AG09309 (cell line): Measurements from ENCODE around the gene VPS35L.

Experiments
- DNase-seq: peaks from one replicate; pipeline ENCODE4 v3.0.0-alpha.2; 2010; ENCODE audit warnings: low read depth
- H3K4me3 ChIP-seq: 2 replicates; pipeline ENCODE4 v1.5.1; 2011; ENCODE audit warnings: mild to moderate bottlenecking, low read depth, low read length, moderate library complexity; ENCODE audit not compliant: control insufficient read depth
- TF ChIP-seq, protein P1 (sequence below): IDR thresholded peaks from 2 replicates; pipeline ENCODE4 v1.5.1; 2011; ENCODE audit warnings: mild to moderate bottlenecking, low read depth, low read length, inconsistent platforms; ENCODE audit not compliant: insufficient read depth, control insufficient read depth; ENCODE audit errors: missing control alignments

The VPS35L gene

DNA sequence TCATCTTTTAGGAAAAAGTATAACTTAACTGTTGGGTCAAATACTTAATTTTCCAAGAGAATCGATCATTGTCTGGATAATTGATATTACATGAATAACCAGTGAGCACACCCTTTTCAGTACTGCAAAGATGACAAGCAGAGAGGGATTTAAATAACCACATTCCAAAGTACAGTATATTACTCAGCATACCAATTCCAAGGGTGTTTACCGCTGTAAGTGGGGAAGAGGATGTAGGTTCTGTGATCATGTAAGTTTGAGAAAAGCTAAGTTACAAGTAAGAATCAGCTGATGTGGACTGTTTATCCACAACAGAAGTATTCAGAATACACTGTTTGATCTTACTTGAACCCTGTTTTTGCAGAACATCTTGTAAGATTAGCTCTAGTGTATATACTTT is 39.7 kb upstream of the VPS35L start:
- TF ChIP-seq, protein P1, sequence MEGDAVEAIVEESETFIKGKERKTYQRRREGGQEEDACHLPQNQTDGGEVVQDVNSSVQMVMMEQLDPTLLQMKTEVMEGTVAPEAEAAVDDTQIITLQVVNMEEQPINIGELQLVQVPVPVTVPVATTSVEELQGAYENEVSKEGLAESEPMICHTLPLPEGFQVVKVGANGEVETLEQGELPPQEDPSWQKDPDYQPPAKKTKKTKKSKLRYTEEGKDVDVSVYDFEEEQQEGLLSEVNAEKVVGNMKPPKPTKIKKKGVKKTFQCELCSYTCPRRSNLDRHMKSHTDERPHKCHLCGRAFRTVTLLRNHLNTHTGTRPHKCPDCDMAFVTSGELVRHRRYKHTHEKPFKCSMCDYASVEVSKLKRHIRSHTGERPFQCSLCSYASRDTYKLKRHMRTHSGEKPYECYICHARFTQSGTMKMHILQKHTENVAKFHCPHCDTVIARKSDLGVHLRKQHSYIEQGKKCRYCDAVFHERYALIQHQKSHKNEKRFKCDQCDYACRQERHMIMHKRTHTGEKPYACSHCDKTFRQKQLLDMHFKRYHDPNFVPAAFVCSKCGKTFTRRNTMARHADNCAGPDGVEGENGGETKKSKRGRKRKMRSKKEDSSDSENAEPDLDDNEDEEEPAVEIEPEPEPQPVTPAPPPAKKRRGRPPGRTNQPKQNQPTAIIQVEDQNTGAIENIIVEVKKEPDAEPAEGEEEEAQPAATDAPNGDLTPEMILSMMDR, result no peak
- H3K4me3 ChIP-seq, result no peak overlapping the region

DNA sequence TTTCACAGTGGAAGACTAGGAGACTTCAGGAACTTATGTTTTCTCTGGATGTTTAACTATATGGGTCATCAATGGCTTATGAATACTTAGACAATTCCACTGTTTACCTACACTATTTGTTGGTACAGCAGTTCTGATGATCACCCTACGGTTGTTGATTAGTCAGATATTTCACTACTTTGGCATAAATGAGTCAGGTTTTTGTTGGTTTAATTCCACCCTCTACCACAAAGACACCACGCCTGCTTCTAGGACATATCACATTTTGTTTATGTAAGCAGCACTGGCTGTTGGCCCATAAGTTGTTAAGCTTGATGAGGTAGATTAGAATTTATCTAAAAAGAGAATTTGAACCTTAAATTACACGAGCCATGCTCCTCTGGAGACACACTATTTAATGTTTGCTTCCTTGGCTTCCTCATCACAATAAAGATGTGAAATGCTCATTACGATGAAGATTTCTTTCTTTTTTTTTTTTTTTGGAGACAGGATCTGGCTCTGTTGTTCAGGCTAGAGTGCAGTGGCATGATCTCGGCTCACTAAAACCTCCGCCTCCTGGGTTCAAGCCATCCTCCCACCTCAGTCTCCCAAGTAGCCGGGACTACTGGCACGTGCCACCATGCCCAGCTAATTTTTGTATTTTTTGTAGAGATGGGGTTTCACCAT is 37.9 kb upstream of the VPS35L start:
- no peak overlapping the region for H3K4me3 ChIP-seq
- DNase-seq, result no peak
- TF ChIP-seq, protein P1, result no peak

More for the DNA sequence above, 39.7 kb upstream of the VPS35L start:
- DNase-seq, result no peak

DNA sequence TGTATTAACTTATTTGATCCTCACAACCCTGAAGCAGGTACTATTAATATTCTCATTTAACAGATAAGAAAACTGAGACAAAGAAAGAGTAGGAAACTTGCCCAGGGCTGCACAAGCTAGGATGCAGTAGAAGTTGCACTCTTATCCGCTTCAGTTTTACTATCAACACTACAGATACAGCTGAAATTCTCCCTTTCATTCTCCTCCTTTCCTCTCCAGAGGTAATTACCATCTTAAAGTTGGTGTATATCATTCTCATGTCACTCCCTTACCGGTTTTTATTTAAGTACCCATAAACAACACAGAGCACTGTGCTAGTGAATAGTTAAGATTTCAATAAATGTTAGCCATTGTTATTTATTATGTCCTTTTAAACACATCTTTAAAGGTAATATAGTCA is 37.1 kb upstream of the VPS35L start:
- no peak for DNase-seq
- no peak overlapping the region for H3K4me3 ChIP-seq
- TF ChIP-seq, protein P1, result no peak

DNA sequence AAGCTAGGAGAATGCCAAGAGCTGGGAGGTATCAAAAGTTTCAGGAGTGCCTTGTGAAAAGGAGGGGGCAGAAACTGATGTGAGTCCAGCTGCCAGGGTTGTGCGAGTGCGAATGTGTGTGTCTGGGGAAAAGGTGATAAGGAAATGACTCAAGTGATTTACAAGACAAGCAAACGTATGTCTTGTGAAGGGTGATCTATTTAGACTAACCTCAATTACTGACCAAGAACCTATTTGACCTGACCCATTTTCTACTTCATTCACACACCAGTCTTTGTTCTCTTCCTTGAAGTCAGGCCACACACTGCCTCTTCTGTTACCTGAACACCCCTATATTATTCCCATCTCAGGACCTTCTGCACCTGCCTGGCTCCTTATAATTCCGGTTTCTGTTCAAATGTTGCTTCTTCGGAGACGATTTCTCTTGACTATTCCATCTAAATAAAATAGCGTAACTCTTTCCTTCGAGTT is 34.6 kb upstream of the VPS35L start:
- DNase-seq, result no peak
- TF ChIP-seq, protein P1, result no peak

DNA sequence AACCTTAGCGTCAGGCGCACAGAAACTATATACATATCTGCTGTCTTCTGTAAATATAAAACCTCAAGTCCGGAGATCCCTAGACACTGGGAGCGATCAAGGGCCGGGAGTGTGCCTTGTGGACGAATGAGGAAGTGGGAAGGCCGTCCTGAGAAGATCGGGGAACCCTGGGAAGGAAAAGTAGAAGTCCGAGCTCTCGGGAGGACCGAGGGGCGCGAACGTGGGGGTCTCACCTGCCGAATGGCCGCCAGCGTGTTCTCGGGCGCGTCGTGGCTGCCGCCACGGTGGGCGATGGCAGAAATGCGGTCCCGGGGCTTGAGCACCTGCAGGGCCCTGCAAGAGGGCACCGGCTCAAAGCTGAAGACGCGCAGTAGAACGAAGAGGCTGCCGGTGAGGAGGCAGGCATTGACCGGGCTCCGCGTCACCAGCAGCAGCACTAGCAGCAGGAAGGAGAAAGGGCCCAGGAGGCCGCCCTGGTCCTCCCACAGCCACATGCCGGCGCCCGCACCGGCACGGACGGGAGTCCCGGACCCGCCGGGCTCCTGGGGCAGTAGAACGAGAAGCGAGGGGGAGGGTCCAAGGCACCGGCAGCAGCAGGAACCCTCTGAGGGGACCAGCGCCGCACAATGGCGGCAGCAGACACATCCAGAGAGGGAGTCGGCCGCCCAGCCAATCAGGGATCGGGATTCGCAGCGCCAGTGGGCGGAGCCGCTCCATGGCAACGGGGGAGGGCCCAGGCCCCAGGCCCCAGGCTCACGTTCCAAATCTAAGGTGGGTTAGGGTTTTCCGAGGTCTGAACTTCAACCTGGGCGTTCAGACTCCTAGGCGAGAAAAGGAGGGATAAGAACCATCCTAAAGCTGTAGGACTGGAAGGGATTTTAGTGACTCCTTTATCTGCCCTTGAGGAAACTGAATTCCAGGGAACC is 33.8 kb upstream of the VPS35L start, which contains the start of gene GDE1:
TSS of gene GDE1 (minus strand) at position 628 of the 926 bp plus-strand sequence. CDS start at position 494, 134 bp downstream.
- H3K4me3 ChIP-seq, result peak within 1 kb of the TSS; percentile 86
- DNase-seq, result peak; percentile 46
- TF ChIP-seq, protein P1, result peak; percentile 32

More for the DNA sequence above, 34.6 kb upstream of the VPS35L start:
- peak overlapping the region; percentile 86 for H3K4me3 ChIP-seq

DNA sequence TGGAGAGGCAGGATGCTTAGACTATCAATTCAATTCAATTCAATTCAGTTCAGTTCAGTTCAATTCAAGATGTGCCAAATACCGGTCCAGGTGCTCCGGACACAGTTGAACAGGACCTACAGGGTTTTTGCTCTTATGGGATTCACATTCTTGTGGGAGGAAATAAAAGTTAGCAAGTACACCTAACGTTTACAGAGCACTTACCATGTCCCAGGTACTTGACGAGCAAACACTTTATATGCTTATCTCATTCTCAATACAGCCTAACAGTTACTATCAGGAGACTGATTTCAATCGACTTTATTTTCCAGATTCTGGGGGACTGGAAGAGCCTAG is 33.1 kb upstream of the VPS35L start:
- TF ChIP-seq, protein P1, result no peak
- H3K4me3 ChIP-seq, result no peak overlapping the region
- no peak for DNase-seq
